Upper lobe of left lung (tissue), 6 donors: Measurements from ENCODE around the gene SYTL1. TPM values are rescaled to one million over a fixed set of nuclear protein-coding genes. Genes with fewer than 3 reads are reported as not detected.

Experiments
- ATAC-seq, 2 donors: fragments of 200-7000 bp; cut with Tn5 transposase; one replicate each; pipeline ENCODE4 v1.9.1; 2022; ENCODE audit warnings: mild to moderate bottlenecking in 2 of 2, moderate library complexity in 2 of 2; ENCODE audit not compliant: low FRiP score in 2 of 2
- DNase-seq, 2 donors: peaks; one replicate each; pipeline ENCODE4 v3.0.0-alpha.2; 2019 to 2020
- H3K27ac ChIP-seq, 4 donors: fragments of 200-600 bp; sonication (generic); one replicate each; pipeline ENCODE4 v1.5.1; 2016 to 2019
- H3K27me3 ChIP-seq, 4 donors: fragments of 200-600 bp; sonication (generic); one replicate each; pipeline ENCODE4 v1.5.1; 2017 to 2019
- H3K36me3 ChIP-seq, 4 donors: fragments of 200-600 bp; sonication (generic); one replicate each; pipeline ENCODE4 v1.5.1; 2016 to 2019
- H3K4me1 ChIP-seq, 4 donors: fragments of 200-600 bp; sonication (generic); one replicate each; pipeline ENCODE4 v1.5.1; 2018 to 2019
- H3K4me3 ChIP-seq, 4 donors: fragments of 200-600 bp; sonication (generic); one replicate each; pipeline ENCODE4 v1.5.1; 2017 to 2019; ENCODE audit warnings: mild to moderate bottlenecking in 2 of 4, moderate library complexity in 1 of 4
- H3K9me3 ChIP-seq, 4 donors: fragments of 200-600 bp; sonication (generic); one replicate each; pipeline ENCODE4 v1.5.1; 2018 to 2019
- EP300 ChIP-seq, 4 donors: sonication (generic); formaldehyde crosslinking; IDR thresholded peaks; one replicate each; pipeline ENCODE4 v1.5.1; 2017; ENCODE audit warnings: antibody characterized with exemption in 4 of 4, control low read depth in 2 of 4
- POLR2A ChIP-seq, 4 donors: fragments of 450-650 bp; IDR thresholded peaks; one replicate each; pipeline ENCODE4 v1.5.1; 2016 to 2017; ENCODE audit warnings: antibody characterized with exemption in 4 of 4, mild to moderate bottlenecking in 2 of 4
- POLR2AphosphoS5 ChIP-seq, 2 donors: sonication (generic); formaldehyde crosslinking; IDR thresholded peaks; one replicate each; pipeline ENCODE4 v1.5.1; 2017; ENCODE audit warnings: antibody characterized with exemption in 2 of 2
- WGBS, 2 donors: methylation state at CpG; one replicate each; pipeline ENCODE4 v1.1.5; 2017 to 2018; 5-methylcytosine and 5-hydroxymethylcytosine counted together
- total RNA-seq, 6 donors: library from RNA; depleted of rRNA in 4 of 6; stranded (reverse); fragments of >200 nt in 4 of 6; gene quantifications; one replicate each; pipeline versions ENCODE4 v1.1.0 to v1.2.1, GENCODE V29; 2016 to 2021
- TF ChIP-seq, protein P1 (sequence below), 6 experiments: fragments of 450-650 bp in 4 of 6; fragments of 200-600 bp in 2 of 6; sonication (generic) in 2 of 6; IDR thresholded peaks; one replicate each; pipeline ENCODE4 v1.5.1; 2016 to 2019; ENCODE audit warnings: antibody characterized with exemption in 6 of 6
- donor health status: DM: no; HTN: no; CAD: no; lungs with moderate emphysema.
- donor health status: DM: no; HTN: yes; CAD: no; lungs with severe emphysema.

The SYTL1 gene
- total RNA-seq, 6 donors from 2014 or later: 28.7 to 74.4 (median 44.1) TPM

DNA sequence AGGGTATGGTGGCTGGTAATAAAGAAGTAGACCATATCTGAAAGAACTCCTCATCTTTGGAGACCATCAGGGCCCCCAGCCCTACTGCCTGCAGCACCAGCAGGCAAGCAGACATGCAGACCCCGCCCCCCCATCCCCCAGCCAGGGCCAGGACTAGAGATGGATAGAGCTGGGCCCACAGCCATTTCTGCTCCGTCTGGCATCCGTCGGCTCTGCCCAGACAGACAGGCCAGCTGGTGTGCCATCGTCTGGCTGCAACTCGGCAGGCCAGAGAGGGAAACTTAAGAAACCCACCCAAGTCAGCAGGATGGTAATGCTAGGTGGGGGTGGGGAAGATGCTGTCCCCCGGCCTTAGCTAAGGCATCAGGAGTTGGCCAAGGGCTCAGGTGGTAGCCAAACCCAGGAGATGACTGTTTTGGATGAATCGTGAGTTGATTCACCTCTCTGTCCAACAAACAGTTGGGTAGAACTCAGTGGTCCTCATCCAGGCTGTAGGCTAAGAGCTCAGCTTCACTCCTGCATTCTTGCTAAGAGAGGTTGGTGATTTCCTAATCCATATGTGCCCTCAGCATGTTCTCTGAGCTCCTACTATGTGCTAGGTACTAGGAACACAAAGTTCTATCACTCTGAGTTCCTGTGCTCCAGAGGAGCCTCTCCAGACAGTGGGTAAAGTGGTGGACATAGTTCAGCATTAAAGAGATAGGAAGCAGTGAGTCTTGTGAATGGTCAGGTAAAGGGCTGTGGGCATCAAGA lies 43.0 kb upstream of the SYTL1 start:
- Histone ChIP-seq H3K36me3 (peaks cover 18 to 86% (median 63%) of the 10 kb centered on the region in 4 donors), H3K4me3 (no peak overlapping the region), H3K27ac (peak overlapping the region; percentile 41 to 75 (median 56)), H3K4me1 (peaks cover 22 to 30% (median 27%) of the 10 kb centered on the region in 4 donors), H3K27me3 (no peaks in the 10 kb centered on the region), H3K9me3 (no peaks in the 10 kb centered on the region)
- DNase-seq (no peak), ATAC-seq (no peak)
- TF ChIP-seq POLR2AphosphoS5 (IDR thresholded peaks at IDR 0.05) (no peak), EP300 (IDR thresholded peaks at IDR 0.05) (no peak), POLR2A (IDR thresholded peaks at IDR 0.05) (no peak)
- TF ChIP-seq, protein P1, sequence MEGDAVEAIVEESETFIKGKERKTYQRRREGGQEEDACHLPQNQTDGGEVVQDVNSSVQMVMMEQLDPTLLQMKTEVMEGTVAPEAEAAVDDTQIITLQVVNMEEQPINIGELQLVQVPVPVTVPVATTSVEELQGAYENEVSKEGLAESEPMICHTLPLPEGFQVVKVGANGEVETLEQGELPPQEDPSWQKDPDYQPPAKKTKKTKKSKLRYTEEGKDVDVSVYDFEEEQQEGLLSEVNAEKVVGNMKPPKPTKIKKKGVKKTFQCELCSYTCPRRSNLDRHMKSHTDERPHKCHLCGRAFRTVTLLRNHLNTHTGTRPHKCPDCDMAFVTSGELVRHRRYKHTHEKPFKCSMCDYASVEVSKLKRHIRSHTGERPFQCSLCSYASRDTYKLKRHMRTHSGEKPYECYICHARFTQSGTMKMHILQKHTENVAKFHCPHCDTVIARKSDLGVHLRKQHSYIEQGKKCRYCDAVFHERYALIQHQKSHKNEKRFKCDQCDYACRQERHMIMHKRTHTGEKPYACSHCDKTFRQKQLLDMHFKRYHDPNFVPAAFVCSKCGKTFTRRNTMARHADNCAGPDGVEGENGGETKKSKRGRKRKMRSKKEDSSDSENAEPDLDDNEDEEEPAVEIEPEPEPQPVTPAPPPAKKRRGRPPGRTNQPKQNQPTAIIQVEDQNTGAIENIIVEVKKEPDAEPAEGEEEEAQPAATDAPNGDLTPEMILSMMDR (IDR thresholded peaks at IDR 0.05): no peak
- 79 to 86% methylated on average over 2 to 8 of the region's 8 CpGs for WGBS, 2 donors

DNA sequence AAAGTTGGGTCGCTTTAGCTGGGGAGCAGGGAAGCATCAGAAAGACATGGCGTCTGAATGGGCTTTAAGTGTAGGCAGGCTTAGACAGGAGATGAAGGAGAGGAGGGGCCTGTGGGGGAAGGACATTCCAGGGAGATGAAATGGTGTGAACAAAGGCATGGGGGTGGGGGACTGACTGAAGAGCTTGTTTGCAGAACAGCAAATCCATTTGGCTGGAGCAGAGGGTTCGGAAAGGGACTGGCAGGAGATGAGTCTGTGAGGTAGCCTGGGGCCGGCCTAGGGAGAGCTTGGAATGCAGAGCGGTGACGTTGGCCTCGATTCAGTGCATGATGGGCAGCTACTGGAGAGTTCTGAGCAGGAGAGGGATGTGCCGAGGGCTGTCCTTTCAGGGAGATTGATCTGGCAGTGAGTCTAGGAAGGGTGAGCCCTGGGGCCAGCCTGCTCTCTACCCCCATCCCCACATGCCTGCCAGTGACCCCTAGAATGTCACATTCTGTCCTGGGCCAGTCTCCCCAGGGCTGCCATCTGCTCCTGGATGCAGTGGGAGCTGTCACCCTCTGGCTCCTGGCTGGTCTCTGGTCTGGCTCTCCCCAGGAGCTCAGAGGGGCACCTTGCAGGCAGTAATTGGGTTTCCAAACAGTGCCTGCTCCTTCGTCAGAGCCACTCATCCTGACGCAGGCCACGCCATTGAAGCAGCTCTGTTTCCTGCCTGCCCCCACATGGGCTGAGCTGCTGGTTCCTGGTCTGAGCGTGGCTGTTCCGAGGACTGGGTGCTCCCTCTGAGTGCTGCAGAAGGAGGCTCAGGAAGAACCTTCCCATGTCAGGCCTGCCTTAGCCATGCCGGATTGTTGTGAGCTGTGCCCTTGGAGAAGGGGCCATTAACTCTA lies 42.2 kb upstream of the SYTL1 start:
- Histone ChIP-seq H3K4me3 (no peak overlapping the region), H3K36me3 (peaks cover 18 to 86% (median 61%) of the 10 kb centered on the region in 4 donors), H3K27me3 (no peaks in the 10 kb centered on the region), H3K27ac (peak overlapping the region; percentile 41 to 75 (median 69)), H3K4me1 (peaks cover 22 to 30% (median 27%) of the 10 kb centered on the region in 4 donors), H3K9me3 (no peaks in the 10 kb centered on the region)
- TF ChIP-seq POLR2AphosphoS5 (IDR thresholded peaks at IDR 0.05) (no peak), POLR2A (IDR thresholded peaks at IDR 0.05) (no peak), EP300 (IDR thresholded peaks at IDR 0.05) (no peak)
- TF ChIP-seq, protein P1 (IDR thresholded peaks at IDR 0.05): no peak
- ATAC-seq: peak; percentile 15 to 61
- 51 to 69% methylated on average over 11 to 14 of the region's 14 CpGs for WGBS, 2 donors
- no peak for DNase-seq

DNA sequence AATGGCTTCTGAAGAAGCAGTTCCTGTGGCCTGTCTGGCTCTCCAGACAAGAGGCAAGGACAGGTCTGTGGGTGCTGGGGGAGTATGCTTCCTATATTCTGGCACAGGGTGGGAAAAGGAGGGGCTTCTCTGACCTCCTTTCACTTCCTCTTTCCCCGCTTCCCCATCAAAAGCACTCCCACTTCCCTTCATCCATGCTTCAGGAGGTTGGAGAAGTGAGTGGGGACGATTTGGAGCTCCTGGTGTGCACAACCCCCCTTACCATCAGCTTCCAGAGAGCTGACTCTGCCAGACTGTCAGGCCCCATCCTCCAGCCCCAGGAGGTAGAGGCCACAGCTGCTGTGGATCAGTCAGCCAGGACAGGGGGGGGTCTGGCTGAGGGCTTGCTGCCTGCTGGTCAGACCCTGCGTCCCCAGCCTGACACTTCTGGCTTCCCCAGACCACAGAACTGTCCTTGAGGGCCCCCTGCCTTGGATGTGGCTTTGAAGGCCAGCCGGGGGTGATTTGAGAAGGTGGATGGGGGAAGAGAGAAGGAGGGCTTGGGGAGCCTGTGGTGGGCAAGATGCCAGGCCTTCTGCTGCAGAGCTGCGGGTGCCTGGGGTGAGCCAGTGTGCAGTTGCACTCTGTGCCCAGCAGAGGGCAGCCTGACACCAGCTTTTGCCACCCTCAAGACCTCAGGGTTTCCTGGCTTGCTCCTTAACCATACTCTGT lies 41.3 kb upstream of the SYTL1 start:
- peak; percentile 92 to 93 for ATAC-seq
- no peak for TF ChIP-seq EP300 (IDR thresholded peaks at IDR 0.05)
- TF ChIP-seq, protein P1 (IDR thresholded peaks at IDR 0.05): peak; percentile 98 to 99 (median 99)
- TF ChIP-seq POLR2AphosphoS5 (IDR thresholded peaks at IDR 0.05): peak in 1 of 2 donors; percentile 33
- WGBS, 2 donors: 29 to 50% methylated on average over 2 to 5 of the region's 5 CpGs
- peak; percentile 81 to 88 for DNase-seq
- no peaks in the 10 kb centered on the region for H3K27me3 ChIP-seq
- H3K27ac ChIP-seq: peak overlapping the region; percentile 41 to 75 (median 69)
- peaks cover 22 to 30% (median 27%) of the 10 kb centered on the region in 4 donors for H3K4me1 ChIP-seq
- H3K4me3 ChIP-seq: no peak overlapping the region
- no peaks in the 10 kb centered on the region for H3K9me3 ChIP-seq
- peaks cover 18 to 87% (median 65%) of the 10 kb centered on the region in 4 donors for H3K36me3 ChIP-seq

DNA sequence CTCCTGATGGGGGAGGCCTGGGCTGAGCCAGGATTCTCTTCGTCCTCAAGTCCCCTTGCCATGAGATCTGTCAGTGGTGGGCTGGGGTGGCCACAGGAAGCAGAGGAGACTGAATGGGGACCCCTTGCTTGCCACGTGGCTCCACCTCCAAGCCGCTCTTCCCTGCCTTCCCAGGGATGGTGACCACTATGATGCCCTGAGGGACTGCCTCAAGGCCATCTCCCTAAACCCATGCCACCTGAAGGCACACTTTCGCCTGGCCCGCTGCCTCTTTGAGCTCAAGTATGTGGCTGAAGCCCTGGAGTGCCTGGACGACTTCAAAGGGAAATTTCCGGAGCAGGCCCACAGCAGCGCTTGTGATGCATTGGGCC lies 40.8 kb upstream of the SYTL1 start:
- peaks cover 18 to 87% (median 63%) of the 10 kb centered on the region in 4 donors for H3K36me3 ChIP-seq
- peaks cover 22 to 30% (median 27%) of the 10 kb centered on the region in 4 donors for H3K4me1 ChIP-seq

More for the DNA sequence above, 40.8 kb upstream of the SYTL1 start:
- Histone ChIP-seq H3K9me3 (no peaks in the 10 kb centered on the region), H3K27me3 (no peaks in the 10 kb centered on the region), H3K4me3 (no peak overlapping the region), H3K27ac (peak overlapping the region in 2 of 4 donors; percentile 41 to 75)
- TF ChIP-seq POLR2AphosphoS5 (IDR thresholded peaks at IDR 0.05): no peak
- TF ChIP-seq, protein P1 (IDR thresholded peaks at IDR 0.05): no peak
- TF ChIP-seq POLR2A (IDR thresholded peaks at IDR 0.05): no peak
- no peak for DNase-seq
- no peak for ATAC-seq
- 72% methylated on average over 7 to 8 of the region's 8 CpGs for WGBS, 2 donors
